KMS-11 (cell line): ENCODE results near the gene FBXO22.
A peak's percentile ranks its signal among the peaks of the same experiment; 100 is the strongest.

Source experiments
- H2AFZ ChIP-seq: fragments of 200-600 bp; sonication (generic); 2 replicates; pipeline ENCODE4 v1.6.1; 2016; ENCODE audit warnings: antibody characterized with exemption, mixed run types, low read depth
- H3K27ac ChIP-seq: fragments of 200-600 bp; sonication (generic); 2 replicates; pipeline ENCODE4 v1.6.1; 2016; ENCODE audit warnings: mild to moderate bottlenecking, mixed run types
- H3K27me3 ChIP-seq: fragments of 200-600 bp; sonication (generic); 2 replicates; pipeline ENCODE4 v1.6.1; 2017; ENCODE audit warnings: mild to moderate bottlenecking, low read depth, mixed run types, moderate library complexity; ENCODE audit not compliant: insufficient read depth
- H3K36me3 ChIP-seq: fragments of 200-600 bp; sonication (generic); 2 replicates; pipeline ENCODE4 v1.6.1; 2017; ENCODE audit warnings: mild to moderate bottlenecking, mixed run types; ENCODE audit not compliant: insufficient read depth
- H3K4me1 ChIP-seq: fragments of 200-600 bp; sonication (generic); 2 replicates; pipeline ENCODE4 v1.6.1; 2016; ENCODE audit warnings: mild to moderate bottlenecking, low read depth, mixed run types; ENCODE audit not compliant: poor library complexity, severe bottlenecking
- H3K4me2 ChIP-seq: fragments of 200-600 bp; sonication (generic); 2 replicates; pipeline ENCODE4 v1.7.0; 2016; ENCODE audit warnings: mild to moderate bottlenecking, mixed run types
- H3K4me3 ChIP-seq: fragments of 200-600 bp; sonication (generic); IDR thresholded peaks from 2 replicates; pipeline ENCODE4 v1.6.1; 2017; ENCODE audit warnings: low read depth, low read length, mixed read lengths; ENCODE audit not compliant: insufficient read depth
- H3K79me2 ChIP-seq: fragments of 200-600 bp; sonication (generic); 2 replicates; pipeline ENCODE4 v1.6.1; 2016; ENCODE audit warnings: low read depth, mixed run types; ENCODE audit not compliant: insufficient read depth
- H3K9ac ChIP-seq: fragments of 200-600 bp; sonication (generic); 2 replicates; pipeline ENCODE4 v1.6.1; 2016; ENCODE audit warnings: mild to moderate bottlenecking, mixed run types
- H4K20me1 ChIP-seq: fragments of 200-600 bp; sonication (generic); 2 replicates; pipeline ENCODE4 v1.6.1; 2016; ENCODE audit warnings: mild to moderate bottlenecking, mixed run types; ENCODE audit not compliant: insufficient read depth
- TF ChIP-seq, protein P1 (sequence below): fragments of 200-600 bp; sonication (generic); conservative IDR thresholded peaks from 2 replicates; pipeline ENCODE4 v1.6.1; 2017; ENCODE audit warnings: low read depth, mild to moderate bottlenecking, antibody characterized with exemption, low read length, moderate library complexity, mixed read lengths

Gene FBXO22

DNA sequence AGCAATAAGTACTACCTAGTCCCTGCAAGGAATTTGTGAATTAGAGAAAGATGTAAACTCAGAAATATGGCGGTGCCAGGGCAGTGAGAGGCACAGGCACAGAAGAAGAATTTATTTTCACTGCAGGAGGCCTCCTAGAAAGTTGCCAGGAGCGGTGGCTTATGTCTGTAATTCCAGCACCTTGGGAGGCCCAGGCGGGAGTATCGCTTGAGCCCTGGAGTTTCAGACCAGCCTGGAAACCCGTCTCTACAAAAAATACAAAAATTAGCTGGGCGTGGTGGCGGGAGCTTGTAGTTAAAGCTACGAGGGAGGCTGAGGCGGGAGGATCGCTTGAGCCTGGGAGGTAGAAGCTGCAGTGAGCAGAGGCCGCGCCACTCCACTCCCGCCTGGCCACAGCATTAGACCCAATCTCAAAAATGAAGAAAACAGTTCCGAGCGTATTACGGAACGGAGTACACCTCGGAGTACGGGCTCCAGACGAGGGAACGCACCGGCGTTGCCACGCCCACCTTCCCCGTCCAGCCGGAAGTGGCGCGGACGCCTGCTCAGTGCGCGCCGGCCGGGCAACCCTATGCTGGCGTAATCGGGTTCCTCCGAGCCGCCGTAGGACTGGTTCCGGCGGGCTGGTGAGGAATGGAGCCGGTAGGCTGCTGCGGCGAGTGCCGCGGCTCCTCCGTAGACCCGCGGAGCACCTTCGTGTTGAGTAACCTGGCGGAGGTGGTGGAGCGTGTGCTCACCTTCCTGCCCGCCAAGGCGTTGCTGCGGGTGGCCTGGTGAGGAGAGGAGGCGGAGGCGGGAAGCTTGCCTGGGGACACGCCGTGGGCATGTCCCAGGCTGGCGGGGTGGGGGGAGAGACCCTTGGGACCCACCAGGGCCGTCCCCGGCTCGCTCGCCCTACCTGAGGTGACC lies at the start of gene FBXO22:
Gene FBXO22, plus strand, starts transcription at position 548 of the 909 bp plus-strand sequence. Its CDS starts 86 bp downstream, at position 634.
- TF ChIP-seq, protein P1, sequence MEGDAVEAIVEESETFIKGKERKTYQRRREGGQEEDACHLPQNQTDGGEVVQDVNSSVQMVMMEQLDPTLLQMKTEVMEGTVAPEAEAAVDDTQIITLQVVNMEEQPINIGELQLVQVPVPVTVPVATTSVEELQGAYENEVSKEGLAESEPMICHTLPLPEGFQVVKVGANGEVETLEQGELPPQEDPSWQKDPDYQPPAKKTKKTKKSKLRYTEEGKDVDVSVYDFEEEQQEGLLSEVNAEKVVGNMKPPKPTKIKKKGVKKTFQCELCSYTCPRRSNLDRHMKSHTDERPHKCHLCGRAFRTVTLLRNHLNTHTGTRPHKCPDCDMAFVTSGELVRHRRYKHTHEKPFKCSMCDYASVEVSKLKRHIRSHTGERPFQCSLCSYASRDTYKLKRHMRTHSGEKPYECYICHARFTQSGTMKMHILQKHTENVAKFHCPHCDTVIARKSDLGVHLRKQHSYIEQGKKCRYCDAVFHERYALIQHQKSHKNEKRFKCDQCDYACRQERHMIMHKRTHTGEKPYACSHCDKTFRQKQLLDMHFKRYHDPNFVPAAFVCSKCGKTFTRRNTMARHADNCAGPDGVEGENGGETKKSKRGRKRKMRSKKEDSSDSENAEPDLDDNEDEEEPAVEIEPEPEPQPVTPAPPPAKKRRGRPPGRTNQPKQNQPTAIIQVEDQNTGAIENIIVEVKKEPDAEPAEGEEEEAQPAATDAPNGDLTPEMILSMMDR, result no peak
- H3K4me1 ChIP-seq, result peaks cover 14% of the 10 kb centered on the region
- peak within 1 kb of the TSS; percentile 71 for H3K27ac ChIP-seq
- H3K79me2 ChIP-seq, result peaks cover 15% of the 10 kb centered on the region; the same call in 1 of the 2 replicates
- no peaks in the 10 kb centered on the region for H4K20me1 ChIP-seq
- H2AFZ ChIP-seq, result peak within 1 kb of the TSS; percentile 70
- H3K27me3 ChIP-seq, result no peaks in the 10 kb centered on the region
- no peaks in the 10 kb centered on the region for H3K36me3 ChIP-seq
- peak within 1 kb of the TSS; percentile 45 for H3K4me2 ChIP-seq
- peak within 1 kb of the TSS; percentile 67 for H3K9ac ChIP-seq
- H3K4me3 ChIP-seq, result no peak within 1 kb of the TSS

DNA sequence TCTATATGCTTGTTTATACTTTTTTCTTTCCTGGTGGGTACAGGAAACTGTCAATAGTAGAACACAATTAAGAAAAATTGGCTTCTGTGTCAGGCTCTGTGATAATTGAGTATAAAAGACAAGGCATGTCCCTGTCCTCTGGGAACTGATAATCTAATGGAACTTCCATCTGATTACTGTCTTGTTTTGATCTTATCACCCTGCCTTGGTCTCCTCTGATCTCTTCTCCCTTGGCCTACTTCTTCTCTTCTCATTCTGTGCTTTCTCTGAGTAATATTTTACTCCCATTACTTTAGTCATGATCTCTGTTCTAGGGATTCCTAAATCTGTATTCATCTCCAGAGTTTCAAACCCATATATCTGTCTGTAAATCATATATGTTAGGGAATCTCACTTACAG lies 45.8 kb upstream of the FBXO22 start:
- no peak overlapping the region for H3K27ac ChIP-seq
- H2AFZ ChIP-seq, result no peak overlapping the region
- H3K27me3 ChIP-seq, result no peaks in the 10 kb centered on the region
- no peak overlapping the region for H3K4me2 ChIP-seq
- H4K20me1 ChIP-seq, result no peaks in the 10 kb centered on the region
- no peak overlapping the region for H3K9ac ChIP-seq
- no peaks in the 10 kb centered on the region; the same call in 1 of the 2 replicates for H3K36me3 ChIP-seq
- no peak overlapping the region for H3K4me3 ChIP-seq
- peaks cover 10% of the 10 kb centered on the region; the same call in 1 of the 2 replicates for H3K79me2 ChIP-seq
- peaks cover 12% of the 10 kb centered on the region for H3K4me1 ChIP-seq
- TF ChIP-seq, protein P1, result no peak

GRCh38 chr15:75861750-75862402 lies 41.8 kb upstream of the FBXO22 start:
- Histone ChIP-seq H3K4me2 (no peak overlapping the region), H3K27ac (no peak overlapping the region), H4K20me1 (no peaks in the 10 kb centered on the region), H3K79me2 (no peaks in the 10 kb centered on the region), H3K36me3 (no peaks in the 10 kb centered on the region), H2AFZ (no peak overlapping the region), H3K9ac (no peak overlapping the region), H3K4me1 (peaks cover 12% of the 10 kb centered on the region), H3K4me3 (no peak overlapping the region), H3K27me3 (no peaks in the 10 kb centered on the region)
- TF ChIP-seq, protein P1, result no peak

GRCh38 chr15:75862796-75863195 lies 40.9 kb upstream of the FBXO22 start:
- Histone ChIP-seq H3K27ac (no peak overlapping the region), H3K36me3 (no peaks in the 10 kb centered on the region), H3K9ac (no peak overlapping the region), H3K4me1 (peaks cover 12% of the 10 kb centered on the region), H2AFZ (no peak overlapping the region), H3K79me2 (no peaks in the 10 kb centered on the region), H3K4me3 (no peak overlapping the region), H3K4me2 (no peak overlapping the region), H4K20me1 (no peaks in the 10 kb centered on the region), H3K27me3 (no peaks in the 10 kb centered on the region)
- TF ChIP-seq, protein P1, result no peak
